ENCODE results near the gene ARHGEF19. TPM values are rescaled to one million over a fixed set of nuclear protein-coding genes. Genes with fewer than 3 reads are reported as not detected.
A peak's percentile ranks its signal among the peaks of the same experiment; 100 is the strongest.

ARHGEF19 gene
- total and polyA plus RNA-seq, 9 of the 15 experiments (the other 6 are each of a cell fraction or from before 2014, with no cell fraction given), result 0.73 to 21.0 (median 5.2) TPM

DNA sequence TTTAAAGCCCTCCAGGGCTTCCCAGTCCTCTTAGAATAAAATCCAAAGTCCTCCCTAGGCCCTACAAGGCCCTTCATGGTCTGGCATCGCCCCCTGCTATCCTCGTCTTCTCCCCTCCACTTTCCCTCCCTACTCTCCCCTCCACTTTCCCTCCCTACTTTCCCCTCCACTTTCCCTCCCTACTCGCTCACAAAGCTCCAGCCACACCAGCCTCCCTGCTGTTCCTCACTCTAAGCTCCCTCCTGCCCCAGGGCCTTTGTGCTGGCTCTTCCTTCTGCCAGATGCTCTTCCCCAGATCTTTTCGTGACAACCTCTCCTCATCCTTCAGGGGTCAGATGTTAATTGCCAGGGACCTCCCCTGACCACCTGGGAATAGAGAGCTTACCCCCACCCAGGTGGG lies 12.8 kb downstream of the ARHGEF19 start:
- in situ Hi-C loops (cut with MboI), result loop anchor here (5.0 kb wide), 1 partner anchor 163 kb away; no protein-coding TSS in a partner anchor
- POLR2A ChIA-PET, result interaction anchor here (0.7 to 1.9 kb wide), 2 partner anchors 50 to 121 kb away, joined by 3 to 8 read pairs; no protein-coding TSS in a partner anchor
- intact Hi-C loops (cut with micrococcal nuclease), result no loop called here

More for the DNA sequence above, 12.8 kb downstream of the ARHGEF19 start:
- no peaks in the 10 kb centered on the region for H3K9me3 ChIP-seq (replicated peaks; ENCODE audit: control insufficient read depth, insufficient read depth, low read depth, low read length)
- no peak overlapping the region for H3K4me2 ChIP-seq (ENCODE audit: insufficient read depth, low read length)
- H3K79me2 ChIP-seq (ENCODE audit: control insufficient read depth, insufficient read depth, low read length), result no peaks in the 10 kb centered on the region
- H3K9me1 ChIP-seq (ENCODE audit: control insufficient read depth, insufficient read depth, low read length), result no peaks in the 10 kb centered on the region
- FAIRE-seq (no peak), ATAC-seq (no peak), DNase-seq (ENCODE audit: extremely low read depth in 1 of 4, low spot score in 3 of 4) (no peak)
- peaks cover 5 to 9% of the 10 kb centered on the region in 2 experiments for H3K4me1 ChIP-seq (replicated peaks in 1 of 2; ENCODE audit: control insufficient read depth in 2 of 2, insufficient read depth in 2 of 2, low read length in 2 of 2)
- H2AFZ ChIP-seq (ENCODE audit: low read depth, low read length), result no peak overlapping the region
- 63% methylated on average over 4 of the region's 4 CpGs for WGBS (ENCODE audit: insufficient coverage, low coverage, missing lambda C conversion rate)
- H3K27ac ChIP-seq (ENCODE audit: extremely low read depth, low read depth, low read length), result no peak overlapping the region
- H4K20me1 ChIP-seq (replicated peaks; ENCODE audit: control insufficient read depth, insufficient read depth, low read length), result no peaks in the 10 kb centered on the region
- CTCF ChIA-PET (ENCODE audit: low intra/inter-chr PET ratio), result no interaction called here
- BruUV-seq (replicated peaks), result no TSS peak
- H3K9ac ChIP-seq (ENCODE audit: insufficient read depth in 1 of 2, low read depth in 2 of 2, low read length in 2 of 2), result peak overlapping the region in 1 of 2 experiments; percentile 43; a peak in 1 of 4 replicates
- no peak for TF ChIP-seq ZNF785 (CRISPR knock-in tag; IDR thresholded peaks at IDR 0.05)
- no peak for TF ChIP-seq ZBTB26 (CRISPR knock-in tag; IDR thresholded peaks at IDR 0.05)
- TF ChIP-seq SMARCA5 (IDR thresholded peaks at IDR 0.05), result 0 out of 2 replicates have a peak, but pooled peaks have one; percentile 24
- TF ChIP-seq THRB (CRISPR knock-in tag; conservative IDR thresholded peaks at IDR 0.05), result no peak
- TF ChIP-seq PRPF4 (IDR thresholded peaks at IDR 0.05; ENCODE audit: insufficient read depth, low read depth, low read length, poor library complexity, severe bottlenecking), result no peak
- TF ChIP-seq, protein P1, sequence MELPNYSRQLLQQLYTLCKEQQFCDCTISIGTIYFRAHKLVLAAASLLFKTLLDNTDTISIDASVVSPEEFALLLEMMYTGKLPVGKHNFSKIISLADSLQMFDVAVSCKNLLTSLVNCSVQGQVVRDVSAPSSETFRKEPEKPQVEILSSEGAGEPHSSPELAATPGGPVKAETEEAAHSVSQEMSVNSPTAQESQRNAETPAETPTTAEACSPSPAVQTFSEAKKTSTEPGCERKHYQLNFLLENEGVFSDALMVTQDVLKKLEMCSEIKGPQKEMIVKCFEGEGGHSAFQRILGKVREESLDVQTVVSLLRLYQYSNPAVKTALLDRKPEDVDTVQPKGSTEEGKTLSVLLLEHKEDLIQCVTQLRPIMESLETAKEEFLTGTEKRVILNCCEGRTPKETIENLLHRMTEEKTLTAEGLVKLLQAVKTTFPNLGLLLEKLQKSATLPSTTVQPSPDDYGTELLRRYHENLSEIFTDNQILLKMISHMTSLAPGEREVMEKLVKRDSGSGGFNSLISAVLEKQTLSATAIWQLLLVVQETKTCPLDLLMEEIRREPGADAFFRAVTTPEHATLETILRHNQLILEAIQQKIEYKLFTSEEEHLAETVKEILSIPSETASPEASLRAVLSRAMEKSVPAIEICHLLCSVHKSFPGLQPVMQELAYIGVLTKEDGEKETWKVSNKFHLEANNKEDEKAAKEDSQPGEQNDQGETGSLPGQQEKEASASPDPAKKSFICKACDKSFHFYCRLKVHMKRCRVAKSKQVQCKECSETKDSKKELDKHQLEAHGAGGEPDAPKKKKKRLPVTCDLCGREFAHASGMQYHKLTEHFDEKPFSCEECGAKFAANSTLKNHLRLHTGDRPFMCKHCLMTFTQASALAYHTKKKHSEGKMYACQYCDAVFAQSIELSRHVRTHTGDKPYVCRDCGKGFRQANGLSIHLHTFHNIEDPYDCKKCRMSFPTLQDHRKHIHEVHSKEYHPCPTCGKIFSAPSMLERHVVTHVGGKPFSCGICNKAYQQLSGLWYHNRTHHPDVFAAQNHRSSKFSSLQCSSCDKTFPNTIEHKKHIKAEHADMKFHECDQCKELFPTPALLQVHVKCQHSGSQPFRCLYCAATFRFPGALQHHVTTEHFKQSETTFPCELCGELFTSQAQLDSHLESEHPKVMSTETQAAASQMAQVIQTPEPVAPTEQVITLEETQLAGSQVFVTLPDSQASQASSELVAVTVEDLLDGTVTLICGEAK (IDR thresholded peaks at IDR 0.05), result no peak
- TF ChIP-seq, protein P1 (CRISPR knock-in tag; IDR thresholded peaks at IDR 0.05), result no peak
- no peaks in the 10 kb centered on the region for H3K27me3 ChIP-seq (ENCODE audit: control insufficient read depth in 2 of 2, insufficient read depth in 2 of 2, low read length in 2 of 2)
- H3K36me3 ChIP-seq (ENCODE audit: control insufficient read depth, insufficient read depth, low read length), result no peaks in the 10 kb centered on the region; the same call in 2 of the 3 replicates
- H3K4me3 ChIP-seq, result no peak overlapping the region

Measured in K562 (cell line).